Retinal pigment epithelial cell (primary cell): ENCODE results near the gene LIX1L.

Experiments used
- DNase-seq: peaks from one replicate; pipeline ENCODE4 v3.0.0-alpha.2; 2010; ENCODE audit warnings: low read depth
- H3K4me3 ChIP-seq: 2 replicates; pipeline ENCODE4 v1.5.1; 2011; ENCODE audit warnings: mild to moderate bottlenecking, low read length, control low read depth, moderate library complexity
- TF ChIP-seq, protein P1 (sequence below): conservative IDR thresholded peaks from 2 replicates; pipeline ENCODE4 v1.5.1; 2011; ENCODE audit warnings: low read depth, low read length, control low read depth, inconsistent platforms

Gene LIX1L

DNA sequence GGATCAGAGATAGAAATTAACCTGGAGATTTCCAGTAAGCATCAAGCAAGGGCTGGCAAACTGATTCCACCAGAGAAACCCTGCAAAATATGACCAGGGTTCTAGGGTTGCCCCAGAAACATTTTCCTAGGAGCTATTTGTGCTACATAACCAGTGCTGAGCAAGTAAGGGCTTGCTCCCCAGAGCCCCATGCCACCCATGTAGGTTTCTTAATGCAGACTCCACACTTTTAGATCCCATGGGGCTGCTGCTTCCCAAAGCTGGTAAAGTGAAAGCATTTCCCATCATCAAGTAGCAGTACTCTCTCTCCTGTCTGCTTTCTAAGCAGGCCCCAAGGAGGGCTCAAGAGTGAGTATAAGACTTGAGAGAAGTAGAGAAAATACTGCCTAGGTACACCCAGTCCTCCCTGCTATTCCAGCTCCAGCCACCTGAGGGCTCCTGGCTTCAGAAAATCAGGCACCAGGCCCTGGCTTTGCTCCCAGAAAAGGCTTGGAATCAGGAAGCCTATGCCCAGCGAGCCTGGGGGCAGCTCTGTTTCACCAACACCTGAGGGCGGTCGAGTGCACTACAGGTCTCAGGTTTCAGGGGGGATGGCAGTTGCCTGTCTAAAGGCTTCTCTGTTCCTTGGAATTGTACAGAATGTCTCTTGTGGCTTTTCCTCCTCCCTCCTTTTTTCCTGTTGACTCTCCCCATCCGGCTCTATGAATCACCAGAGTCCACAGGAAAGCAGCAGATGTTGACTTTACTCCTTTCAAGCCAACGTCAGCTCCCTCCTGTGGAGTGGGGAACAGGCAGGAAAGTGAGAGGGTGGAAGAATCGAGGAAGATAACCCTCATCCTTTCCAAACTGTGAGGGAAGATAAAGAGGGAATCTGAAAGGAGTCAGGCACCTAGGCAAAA, 66.0 kb downstream of the LIX1L start:
- peak overlapping the region; percentile 9 for H3K4me3 ChIP-seq
- DNase-seq: peak; percentile 93

DNA sequence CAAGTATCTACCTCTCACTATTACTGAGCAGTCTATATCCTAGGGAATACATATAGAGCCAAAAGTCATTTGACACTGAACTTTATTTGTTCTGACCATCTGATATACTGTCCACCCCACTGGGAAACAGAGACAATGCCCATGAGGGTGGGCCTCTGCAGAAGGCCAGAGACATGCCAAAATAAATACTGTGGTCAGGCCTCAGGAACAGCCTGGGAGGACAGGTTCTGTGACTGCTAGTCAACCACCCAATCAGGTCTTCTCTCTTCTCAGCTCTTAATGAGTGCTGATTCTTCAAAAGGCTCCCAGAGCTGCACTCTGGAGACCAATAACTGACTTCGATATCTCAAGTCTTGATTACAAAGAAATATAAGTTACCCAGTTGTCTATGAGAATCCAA, 66.7 kb downstream of the LIX1L start:
- TF ChIP-seq, protein P1, sequence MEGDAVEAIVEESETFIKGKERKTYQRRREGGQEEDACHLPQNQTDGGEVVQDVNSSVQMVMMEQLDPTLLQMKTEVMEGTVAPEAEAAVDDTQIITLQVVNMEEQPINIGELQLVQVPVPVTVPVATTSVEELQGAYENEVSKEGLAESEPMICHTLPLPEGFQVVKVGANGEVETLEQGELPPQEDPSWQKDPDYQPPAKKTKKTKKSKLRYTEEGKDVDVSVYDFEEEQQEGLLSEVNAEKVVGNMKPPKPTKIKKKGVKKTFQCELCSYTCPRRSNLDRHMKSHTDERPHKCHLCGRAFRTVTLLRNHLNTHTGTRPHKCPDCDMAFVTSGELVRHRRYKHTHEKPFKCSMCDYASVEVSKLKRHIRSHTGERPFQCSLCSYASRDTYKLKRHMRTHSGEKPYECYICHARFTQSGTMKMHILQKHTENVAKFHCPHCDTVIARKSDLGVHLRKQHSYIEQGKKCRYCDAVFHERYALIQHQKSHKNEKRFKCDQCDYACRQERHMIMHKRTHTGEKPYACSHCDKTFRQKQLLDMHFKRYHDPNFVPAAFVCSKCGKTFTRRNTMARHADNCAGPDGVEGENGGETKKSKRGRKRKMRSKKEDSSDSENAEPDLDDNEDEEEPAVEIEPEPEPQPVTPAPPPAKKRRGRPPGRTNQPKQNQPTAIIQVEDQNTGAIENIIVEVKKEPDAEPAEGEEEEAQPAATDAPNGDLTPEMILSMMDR: no peak
- H3K4me3 ChIP-seq: no peak overlapping the region
- DNase-seq: no peak

More for the DNA sequence above, 66.0 kb downstream of the LIX1L start:
- TF ChIP-seq, protein P1: peak; percentile 96

DNA sequence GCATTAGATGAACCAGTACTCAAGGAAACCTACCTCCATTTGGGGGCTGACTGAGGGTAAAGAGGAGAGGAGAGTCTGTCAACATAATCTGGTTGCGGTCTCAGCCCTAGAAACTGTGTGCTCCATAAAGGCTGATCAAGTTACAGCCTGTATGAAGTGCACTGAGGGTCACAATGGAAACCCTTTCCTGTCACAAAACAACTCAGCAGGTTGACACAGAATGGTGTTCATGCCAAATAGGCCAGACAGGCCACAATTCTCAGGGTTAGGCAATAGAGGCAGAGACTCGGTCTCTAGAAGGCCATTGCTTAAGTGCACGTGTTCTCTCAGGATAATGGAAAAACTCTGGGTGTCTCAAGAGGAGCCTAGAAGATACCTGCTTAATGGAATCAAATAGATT, 68.1 kb downstream of the LIX1L start:
- no peak overlapping the region for H3K4me3 ChIP-seq
- no peak for DNase-seq
- TF ChIP-seq, protein P1: no peak

DNA sequence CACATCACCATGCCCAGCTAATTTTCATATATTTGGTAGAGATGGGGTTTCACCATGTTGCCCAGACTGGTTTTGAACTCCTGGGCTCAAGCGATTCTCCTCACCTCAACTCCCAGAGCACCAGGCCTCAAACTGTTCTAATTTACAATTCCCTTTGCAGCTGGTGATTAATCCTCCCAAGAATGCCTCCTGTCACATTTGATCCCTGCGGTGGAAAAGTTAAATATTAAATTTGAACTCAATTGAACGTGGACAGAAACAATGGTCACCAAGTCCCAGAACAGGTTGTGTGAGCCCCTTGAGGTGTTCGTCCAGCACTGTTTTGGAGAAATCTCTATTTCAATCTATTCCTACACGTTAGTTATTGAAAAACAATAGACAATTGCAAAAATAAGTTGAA, 70.2 kb downstream of the LIX1L start:
- H3K4me3 ChIP-seq: no peak overlapping the region
- DNase-seq: no peak
- TF ChIP-seq, protein P1: no peak

DNA sequence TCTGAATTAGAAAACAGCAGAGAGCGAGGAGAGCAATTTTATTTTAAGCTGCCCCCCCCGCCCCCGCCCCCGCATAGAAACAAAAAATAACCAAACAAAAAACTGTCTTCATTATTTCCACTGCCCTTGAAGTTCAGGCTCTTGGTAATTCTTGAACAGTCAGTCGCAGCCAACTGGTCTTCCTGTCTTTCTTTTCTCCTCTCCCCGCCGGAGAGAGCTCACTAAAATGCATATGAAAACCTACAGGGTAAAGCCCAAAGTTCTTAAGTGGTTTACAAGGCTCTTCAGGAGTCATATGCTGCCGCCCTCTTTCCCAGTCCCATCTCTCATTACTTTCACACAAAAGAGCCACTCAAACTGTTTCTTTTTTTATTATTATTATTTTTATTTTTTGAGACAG, 71.0 kb downstream of the LIX1L start:
- no peak overlapping the region for H3K4me3 ChIP-seq
- TF ChIP-seq, protein P1: no peak
- DNase-seq: no peak

DNA sequence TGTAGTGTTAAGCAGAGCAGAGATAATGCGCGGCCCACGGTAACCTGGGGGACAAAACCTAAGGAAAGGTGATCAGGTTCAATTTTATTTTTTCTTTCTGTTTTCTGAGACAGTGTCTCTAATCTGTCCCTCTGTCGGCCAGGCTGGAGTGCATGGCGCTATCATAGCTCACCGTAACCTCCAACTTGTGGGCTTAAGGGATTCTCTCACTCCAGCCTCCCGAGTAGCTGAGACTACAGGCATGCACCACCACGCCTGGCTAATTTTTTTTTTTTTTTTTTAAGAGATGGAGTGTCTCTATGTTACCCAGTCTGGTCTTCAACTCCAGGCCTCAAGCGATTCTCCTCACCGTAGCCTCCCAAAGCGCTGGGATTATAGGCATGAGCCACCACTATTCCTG, 71.4 kb downstream of the LIX1L start:
- peak overlapping the region; percentile 69 for H3K4me3 ChIP-seq

More for the DNA sequence above, 71.4 kb downstream of the LIX1L start:
- no peak for DNase-seq
- TF ChIP-seq, protein P1: no peak
